ENCODE results near the gene LRRC56.

DNA sequence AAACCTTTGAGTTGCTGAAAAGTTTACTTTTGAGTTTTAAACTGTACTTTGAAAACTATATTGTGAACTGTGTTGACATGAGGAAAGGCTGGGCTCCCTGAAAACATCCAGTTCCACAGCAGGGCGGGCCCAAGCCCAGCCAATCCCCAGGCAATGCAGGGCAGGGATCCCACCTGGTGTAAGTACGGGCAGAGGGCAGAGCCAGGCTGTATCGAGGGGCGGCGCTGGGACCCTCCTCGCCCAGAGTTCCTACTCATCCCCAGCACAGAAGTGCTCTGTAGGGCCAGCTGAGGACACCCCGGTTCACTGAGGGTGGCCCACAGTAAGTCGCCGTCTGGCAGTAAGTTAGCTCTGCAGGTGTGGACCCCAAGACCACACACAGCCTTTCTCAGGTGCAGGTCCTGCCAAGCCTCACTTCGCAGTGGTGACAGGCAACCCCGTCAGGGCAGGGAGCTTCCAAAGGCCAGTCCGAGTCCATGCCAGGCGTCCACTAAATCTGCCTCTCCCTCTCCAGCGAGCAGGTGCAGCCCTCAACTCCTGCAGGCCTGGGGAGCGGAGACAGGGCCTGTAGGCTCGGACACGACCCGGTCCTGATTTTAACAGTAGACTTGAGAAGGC lies 29.8 kb downstream of the LRRC56 start:
- TF ChIP-seq ZNF174 (tag by site-specific recombination; IDR thresholded peaks at IDR 0.05) (no peak), ZNF248 (tag by site-specific recombination; IDR thresholded peaks at IDR 0.05) (no peak), ZNF621 (tag by site-specific recombination; IDR thresholded peaks at IDR 0.05) (no peak)
- TF ChIP-seq, protein P1, sequence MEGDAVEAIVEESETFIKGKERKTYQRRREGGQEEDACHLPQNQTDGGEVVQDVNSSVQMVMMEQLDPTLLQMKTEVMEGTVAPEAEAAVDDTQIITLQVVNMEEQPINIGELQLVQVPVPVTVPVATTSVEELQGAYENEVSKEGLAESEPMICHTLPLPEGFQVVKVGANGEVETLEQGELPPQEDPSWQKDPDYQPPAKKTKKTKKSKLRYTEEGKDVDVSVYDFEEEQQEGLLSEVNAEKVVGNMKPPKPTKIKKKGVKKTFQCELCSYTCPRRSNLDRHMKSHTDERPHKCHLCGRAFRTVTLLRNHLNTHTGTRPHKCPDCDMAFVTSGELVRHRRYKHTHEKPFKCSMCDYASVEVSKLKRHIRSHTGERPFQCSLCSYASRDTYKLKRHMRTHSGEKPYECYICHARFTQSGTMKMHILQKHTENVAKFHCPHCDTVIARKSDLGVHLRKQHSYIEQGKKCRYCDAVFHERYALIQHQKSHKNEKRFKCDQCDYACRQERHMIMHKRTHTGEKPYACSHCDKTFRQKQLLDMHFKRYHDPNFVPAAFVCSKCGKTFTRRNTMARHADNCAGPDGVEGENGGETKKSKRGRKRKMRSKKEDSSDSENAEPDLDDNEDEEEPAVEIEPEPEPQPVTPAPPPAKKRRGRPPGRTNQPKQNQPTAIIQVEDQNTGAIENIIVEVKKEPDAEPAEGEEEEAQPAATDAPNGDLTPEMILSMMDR (tag by site-specific recombination; IDR thresholded peaks at IDR 0.05) = no peak

All from HEK293 (cell line).